Left renal pelvis (tissue), 4 donors: Measurements from ENCODE around the gene METTL15. TPM values are rescaled to one million over a fixed set of nuclear protein-coding genes. Genes with fewer than 3 reads are reported as not detected.
"Not testable (repeated sequence)": the region's sequence is repeated elsewhere in the genome, so short reads cannot be mapped to it uniquely, and the experiment has no call there.

ENCODE experiments used
- DNase-seq, 4 donors: peaks; one replicate each; pipeline ENCODE4 v3.0.0-alpha.2; 2013; ENCODE audit warnings: low read depth in 4 of 4, low spot score in 3 of 4
- polyA plus RNA-seq, 4 donors: library from polyadenylated mRNA; unstranded; fragments of 120-200 nt; gene quantifications; one replicate each; pipeline ENCODE4 v1.2.1, GENCODE V29; 2013; ENCODE audit not compliant: insufficient read length in 4 of 4

METTL15 gene
- polyA plus RNA-seq = 10 to 100 TPM; 13.9 to 20.8 (median 20.1) TPM

GRCh38 chr11:28107750-28108618 lies at the start of gene METTL15, which contains the start of gene KIF18A:
Gene METTL15 (plus strand): TSS chr11:28108388. CDS start chr11:28113335, 4,947 bp downstream.
Gene KIF18A (minus strand): TSS chr11:28108156. CDS start chr11:28097947, 10,209 bp downstream.
- peak; percentile 95 to 97 (median 96) for DNase-seq

GRCh38 chr11:28071305-28071704 lies 36.9 kb upstream of the METTL15 start:
- no peak for DNase-seq

GRCh38 chr11:28072321-28072720 lies 35.9 kb upstream of the METTL15 start:
- no peak for DNase-seq

- DNase-seq = no peak
Observed at GRCh38 chr11:28077521-28077920, 30.7 kb upstream of the METTL15 start.

- no peak for DNase-seq
Observed at GRCh38 chr11:28083118-28083517, 25.1 kb upstream of the METTL15 start.

- DNase-seq = no peak
Observed at GRCh38 chr11:28086569-28086968, 21.6 kb upstream of the METTL15 start.

GRCh38 chr11:28087192-28087591 lies 21.0 kb upstream of the METTL15 start:
- DNase-seq = not testable (repeated sequence)

GRCh38 chr11:28087693-28088092 lies 20.5 kb upstream of the METTL15 start:
- not testable (repeated sequence) for DNase-seq

GRCh38 chr11:28089378-28089777 lies 18.8 kb upstream of the METTL15 start:
- no peak for DNase-seq

GRCh38 chr11:28090052-28090749 lies 18.0 kb upstream of the METTL15 start:
- DNase-seq = no peak

- no peak for DNase-seq
Observed at GRCh38 chr11:28092786-28093185, 15.4 kb upstream of the METTL15 start.

GRCh38 chr11:28098257-28098656 lies 9.9 kb upstream of the METTL15 start:
- DNase-seq = no peak

GRCh38 chr11:28099715-28100114 lies 8.5 kb upstream of the METTL15 start:
- no peak for DNase-seq

- DNase-seq = no peak
Observed at GRCh38 chr11:28100665-28101064, 7.5 kb upstream of the METTL15 start.

GRCh38 chr11:28102300-28102699 lies 5.9 kb upstream of the METTL15 start:
- DNase-seq = not testable (repeated sequence)

- no peak for DNase-seq
Observed at GRCh38 chr11:28104425-28104824, 3.8 kb upstream of the METTL15 start.

- DNase-seq = no peak
Observed at GRCh38 chr11:28104984-28105383, 3.2 kb upstream of the METTL15 start.

- no peak for DNase-seq
Observed at GRCh38 chr11:28105869-28106268, 2.3 kb upstream of the METTL15 start.

GRCh38 chr11:28106353-28107043 lies 1.7 kb upstream of the METTL15 start:
- no peak for DNase-seq

- peak in 3 of 4 donors; percentile 8 to 35 (median 21) for DNase-seq
Observed at GRCh38 chr11:28107191-28107749, 918 bp upstream of the METTL15 start.

GRCh38 chr11:28108958-28109357 lies 770 bp downstream of the METTL15 start:
- no peak for DNase-seq
